ENCODE measurements around the gene RASSF5.

GRCh38 chr1:206508956-206509355, 1.6 kb downstream of the RASSF5 start:
- TF ChIP-seq CTCF (IDR thresholded peaks at IDR 0.05) (no peak), POLR2AphosphoS5 (IDR thresholded peaks at IDR 0.05; ENCODE audit: insufficient read depth in 1 of 2, low read depth in 1 of 2) (no peak)
